H1 (cell line): Measurements from ENCODE around the gene CASQ2. TPM values are rescaled to one million over a fixed set of nuclear protein-coding genes. Genes with fewer than 3 reads are reported as not detected.

ENCODE experiments used
- FOSL1 ChIP-seq: IDR thresholded peaks from 2 replicates; pipeline ENCODE4 v1.6.1; 2011; ENCODE audit warnings: mild to moderate bottlenecking, low read depth, low read length, moderate library complexity; ENCODE audit not compliant: insufficient read depth
- KDM1A ChIP-seq: fragments of 200-600, 300-600 bp; sonication (generic); IDR thresholded peaks from 2 replicates; pipeline ENCODE4 v1.7.1; 2016; ENCODE audit warnings: mild to moderate bottlenecking, low read length, borderline replicate concordance
- NRF1 ChIP-seq: IDR thresholded peaks from 2 replicates; pipeline ENCODE4 v1.6.1; 2011; ENCODE audit warnings: mild to moderate bottlenecking, low read depth, low read length, improper control_type of control experiment
- SP4 ChIP-seq: IDR thresholded peaks from 2 replicates; pipeline ENCODE4 v1.6.1; 2012; ENCODE audit warnings: low read length, inconsistent platforms
- polyA plus RNA-seq, 7 experiments: library from polyadenylated mRNA; depleted of rRNA in 3 of 7; stranded (reverse) in 5 of 7; unstranded in 2 of 7; fragments of >200 nt in 5 of 7; fragments of 200-250 nt in 2 of 7; gene quantifications; 1 replicate in 5 of 7; 2 replicates in 1 of 7; 4 replicates in 1 of 7; pipeline versions ENCODE4 v1.2.1 to v1.2.3, GENCODE V29; 2011 to 2013; ENCODE audit warnings: missing spikeins in 2 of 7, mixed read lengths in 2 of 7
- total RNA-seq: library from RNA; stranded (reverse); fragmentation: NEBNext Ultra II Directional; extraction: Animal tissue kit (Norgen Biotek cat#: 25700); gene quantifications from 2 replicates; pipeline ENCODE4 v1.2.1, GENCODE V29; 2021

CASQ2 gene
- total and polyA plus RNA-seq, 2 of the 8 experiments (the other 6 are each of a cell fraction or from before 2014, with no cell fraction given) = not detected

GRCh38 chr1:115655916-115656315 lies 112.6 kb downstream of the CASQ2 start (continued):
- TF ChIP-seq KDM1A (no peak), SP4 (no peak), NRF1 (no peak), FOSL1 (no peak)
- TF ChIP-seq, all 59 proteins: peak for 0
